ENCODE measurements around the gene WDFY4.

The WDFY4 gene

DNA sequence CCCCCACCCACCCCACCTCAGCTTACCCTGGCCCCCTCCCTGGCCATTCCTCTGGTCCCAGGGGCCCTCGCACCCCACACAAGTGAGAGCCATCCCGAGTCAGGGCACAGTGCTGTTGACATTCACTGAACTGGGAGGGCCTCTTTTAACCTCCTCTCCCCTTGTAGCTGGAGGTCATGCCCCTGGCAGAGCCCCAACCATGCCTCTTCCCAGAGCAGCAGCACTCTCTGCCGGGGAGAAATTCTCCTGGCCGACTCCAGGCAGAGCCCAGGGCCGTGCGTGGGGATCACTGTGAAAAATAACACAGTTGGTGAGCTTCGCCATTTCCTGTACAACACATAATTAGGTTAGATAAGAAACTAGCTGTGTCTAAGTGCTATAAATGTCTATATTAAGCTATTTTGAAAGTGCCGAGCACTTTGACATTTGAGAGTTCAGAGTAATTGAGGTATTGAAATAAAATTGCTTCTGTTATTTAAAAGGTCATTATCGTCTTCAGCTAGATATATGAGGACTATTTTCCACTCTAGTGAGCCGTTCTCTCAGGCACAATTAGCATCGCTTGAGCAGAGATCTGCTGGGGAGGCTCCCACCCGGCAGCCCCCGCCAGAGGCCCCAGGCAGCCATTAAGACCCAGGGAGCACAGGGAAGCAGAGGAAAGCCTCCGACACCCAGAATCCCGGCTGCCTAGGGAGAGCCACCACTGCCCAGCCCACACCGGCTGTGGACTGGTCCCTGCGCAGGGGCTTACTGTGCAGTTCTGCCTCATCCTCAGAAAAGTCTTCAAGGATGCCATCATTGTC lies 317.4 kb downstream of the WDFY4 start:
- no peak for DNase-seq

DNA sequence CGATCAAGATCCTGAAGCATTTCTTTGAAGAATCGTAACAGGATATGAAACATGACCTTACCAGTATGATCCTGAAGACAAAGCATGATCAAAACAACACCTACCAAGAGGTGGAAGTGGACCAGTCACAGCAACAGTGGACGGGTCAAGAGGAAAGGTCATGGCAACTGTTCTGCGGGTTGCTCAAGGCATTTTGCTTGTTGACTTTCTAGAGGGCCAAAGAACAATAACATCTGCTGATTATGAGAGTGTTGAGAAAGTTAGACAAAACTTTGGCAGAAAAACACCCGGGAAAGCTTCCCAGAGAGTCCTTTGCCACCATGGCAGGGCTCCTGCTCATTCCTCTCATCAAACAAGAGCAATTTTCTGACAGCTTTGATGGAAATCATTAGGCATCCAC lies 320.6 kb downstream of the WDFY4 start:
- no peak for DNase-seq

DNA sequence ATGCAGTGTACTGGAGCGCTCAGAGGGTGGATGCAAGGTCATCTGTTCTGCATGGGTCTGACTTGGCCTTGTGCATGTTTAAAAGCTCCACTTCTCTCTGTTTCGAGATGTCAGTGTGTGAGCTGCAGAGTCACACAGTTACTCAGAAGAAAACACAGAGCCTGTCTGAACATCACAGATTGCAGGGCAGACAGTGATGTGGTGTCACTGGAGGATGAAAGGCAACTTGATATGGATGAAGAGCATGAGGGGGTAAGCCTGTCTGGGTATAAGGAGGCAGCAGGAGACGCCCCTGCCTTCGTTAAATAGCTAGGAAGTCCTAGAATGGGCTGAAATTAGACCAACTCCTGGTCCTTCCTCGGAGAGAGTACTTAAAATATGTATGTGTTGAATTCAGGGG lies 322.5 kb downstream of the WDFY4 start:
- no peak for DNase-seq

DNA sequence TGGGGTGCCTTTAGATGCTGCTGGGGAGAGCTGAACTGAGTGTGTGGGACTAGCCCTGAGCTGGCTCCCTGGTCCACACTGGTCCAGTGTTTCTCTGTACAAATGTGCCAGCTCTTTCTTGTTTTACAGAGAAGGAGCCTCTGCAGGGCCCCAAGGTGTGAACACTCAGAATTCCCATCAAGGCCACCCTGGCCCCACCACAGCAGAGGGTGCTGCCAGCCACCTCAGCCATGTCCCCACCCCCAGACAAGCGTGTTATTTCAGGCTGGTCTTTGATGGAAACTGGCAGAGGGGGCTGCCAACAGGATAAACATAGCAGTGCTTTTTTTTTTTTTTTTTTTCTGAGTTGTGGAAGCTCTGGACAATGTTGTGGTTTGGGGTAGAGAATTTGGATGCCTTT lies 323.4 kb downstream of the WDFY4 start:
- DNase-seq: no peak

DNA sequence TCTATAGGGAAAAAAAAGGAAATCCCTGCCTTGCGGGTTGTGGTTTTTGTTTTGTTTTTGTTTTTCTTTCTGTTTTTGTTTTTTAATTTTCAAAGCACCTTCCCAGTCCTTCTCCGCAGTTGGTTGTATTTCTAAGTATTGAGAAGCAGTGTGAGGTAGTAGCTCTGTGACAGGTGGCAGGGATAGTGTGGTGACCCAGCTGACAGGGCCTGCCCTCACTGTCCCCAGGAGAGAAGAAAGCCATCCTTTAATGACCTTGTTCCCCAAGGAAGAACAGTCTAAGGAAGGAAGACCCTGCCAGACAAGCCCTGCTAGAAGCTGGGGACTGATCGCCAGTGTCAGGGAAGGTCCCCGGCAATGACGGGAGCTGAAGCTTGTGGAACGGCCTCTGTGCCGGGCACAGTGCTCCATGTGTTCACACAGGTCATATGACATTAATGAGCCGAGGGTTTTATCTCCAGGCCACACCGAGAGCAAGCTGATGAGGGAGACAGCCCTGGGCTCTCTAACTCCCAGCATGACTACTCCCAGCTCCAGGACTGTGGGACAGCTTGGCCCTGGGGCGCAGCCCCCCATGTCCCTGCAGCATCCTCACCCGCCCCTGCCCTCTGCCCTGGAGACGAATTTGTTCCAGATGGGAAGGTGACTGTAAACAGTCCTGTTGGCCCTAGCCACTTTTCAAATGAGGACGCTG lies 324.0 kb downstream of the WDFY4 start:
- no peak for DNase-seq

DNA sequence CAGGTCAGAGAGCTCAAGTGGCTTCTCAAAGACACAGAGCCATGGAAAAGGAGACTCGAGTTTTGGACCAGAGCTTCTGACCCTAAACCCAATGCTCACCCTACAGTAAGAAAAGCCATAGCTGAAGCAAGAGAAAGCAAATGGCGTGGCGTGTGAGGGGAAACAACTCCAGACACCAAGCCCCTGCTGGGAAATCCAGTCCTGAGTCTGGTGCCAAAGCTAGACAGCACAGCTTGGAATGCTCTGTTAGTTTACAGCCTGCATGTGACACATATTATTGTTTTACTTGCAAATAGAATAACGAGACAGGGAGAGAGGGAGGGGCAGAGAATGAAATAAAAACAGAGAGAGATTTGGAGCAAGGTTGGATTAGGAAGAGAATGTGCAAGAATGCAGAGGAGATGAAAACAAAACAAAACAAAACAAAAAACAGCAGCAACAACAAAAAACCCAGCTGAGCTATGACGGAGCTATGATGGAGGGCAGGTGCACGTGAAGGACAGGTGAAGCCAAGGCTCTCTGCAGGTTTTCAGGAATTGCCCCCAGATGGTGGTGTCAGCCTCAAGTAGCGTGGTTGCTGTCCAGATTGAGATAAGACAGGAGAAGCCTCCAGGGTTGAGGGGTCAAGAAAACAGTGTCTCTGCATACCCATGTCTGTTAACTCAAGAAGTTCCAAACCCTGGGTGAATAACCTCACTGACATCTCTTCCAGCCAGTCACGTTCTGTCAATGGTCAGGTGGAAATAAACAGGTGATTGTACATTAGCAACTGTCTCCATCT lies 324.7 kb downstream of the WDFY4 start:
- no peak for DNase-seq

DNA sequence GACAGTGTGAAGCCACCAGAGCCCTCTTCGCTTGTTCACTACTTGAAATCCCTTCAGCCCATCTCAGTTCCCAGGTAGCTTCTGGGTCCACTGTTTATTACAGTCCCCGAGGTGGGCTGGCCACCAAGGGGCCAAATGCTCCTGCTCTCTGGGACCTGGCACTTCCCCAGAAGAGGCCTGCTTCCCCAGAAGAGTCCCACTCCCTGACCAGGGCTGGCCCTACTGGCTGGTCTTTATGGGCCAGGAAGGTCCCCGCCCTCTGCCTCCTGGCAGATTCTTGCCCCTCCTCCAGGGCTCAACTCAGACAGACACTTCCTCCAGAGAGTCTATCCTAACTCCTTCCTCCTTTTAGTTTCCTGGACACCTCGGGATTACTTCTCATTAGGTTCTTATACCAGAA lies 325.6 kb downstream of the WDFY4 start:
- no peak for DNase-seq

DNA sequence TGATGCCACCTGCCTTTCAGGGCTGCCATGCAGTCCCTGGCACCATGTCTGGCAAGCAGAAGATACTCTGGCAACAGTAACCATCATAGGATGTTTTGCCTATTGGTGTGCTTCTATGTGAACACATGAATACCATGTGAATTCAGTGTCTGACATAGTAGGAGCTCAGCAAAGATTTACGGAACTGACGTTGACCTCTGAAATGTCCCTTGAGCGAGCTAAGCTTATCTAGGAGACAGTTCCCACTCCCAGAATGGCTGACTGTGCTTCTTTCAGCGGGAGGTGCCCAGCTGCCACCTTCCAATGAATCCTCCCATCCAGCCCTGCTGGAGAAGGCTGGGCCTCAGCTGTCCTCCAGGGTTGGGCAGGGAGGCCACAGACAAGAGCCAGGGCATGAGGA lies 326.2 kb downstream of the WDFY4 start:
- DNase-seq: no peak

DNA sequence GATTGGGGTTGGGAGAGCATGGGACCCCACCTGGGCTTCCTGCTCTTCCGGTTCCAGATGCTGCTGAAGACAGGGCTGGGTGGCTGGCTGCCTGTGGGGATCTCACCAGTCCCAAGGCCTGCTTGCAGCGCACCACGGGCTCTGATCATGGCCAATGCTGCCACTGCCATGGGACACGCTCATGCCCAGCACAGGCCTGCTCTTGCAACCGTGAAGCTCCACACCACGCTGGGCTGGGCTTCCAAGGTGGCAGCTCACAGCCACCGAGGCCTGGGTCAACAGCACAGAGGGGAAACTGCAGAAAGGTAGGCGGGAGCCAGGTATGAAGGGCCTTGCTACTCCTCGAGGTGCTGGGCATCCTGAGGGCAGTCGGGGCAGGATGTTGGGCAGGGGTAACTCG lies 327.1 kb downstream of the WDFY4 start:
- no peak for DNase-seq

DNA sequence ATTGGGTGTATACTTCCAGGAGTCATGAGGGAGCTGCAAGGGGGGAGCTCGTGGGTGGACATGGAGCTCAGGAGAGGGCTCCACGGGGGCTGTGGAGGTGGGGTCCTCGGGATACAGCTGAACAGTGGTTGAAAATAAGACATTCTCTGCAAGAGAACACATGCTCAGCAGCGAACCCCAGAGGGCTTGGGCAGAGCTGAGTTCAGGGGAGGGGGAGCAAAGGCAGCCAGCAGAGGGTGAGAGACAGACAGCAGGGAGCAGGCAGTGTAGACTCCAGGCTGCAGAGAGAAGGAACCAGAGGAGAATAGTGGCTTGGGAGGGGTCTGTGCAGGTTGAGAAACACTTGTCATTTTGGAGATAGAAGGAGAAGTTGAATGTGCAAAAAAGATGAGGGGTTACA lies 327.9 kb downstream of the WDFY4 start:
- DNase-seq: no peak

DNA sequence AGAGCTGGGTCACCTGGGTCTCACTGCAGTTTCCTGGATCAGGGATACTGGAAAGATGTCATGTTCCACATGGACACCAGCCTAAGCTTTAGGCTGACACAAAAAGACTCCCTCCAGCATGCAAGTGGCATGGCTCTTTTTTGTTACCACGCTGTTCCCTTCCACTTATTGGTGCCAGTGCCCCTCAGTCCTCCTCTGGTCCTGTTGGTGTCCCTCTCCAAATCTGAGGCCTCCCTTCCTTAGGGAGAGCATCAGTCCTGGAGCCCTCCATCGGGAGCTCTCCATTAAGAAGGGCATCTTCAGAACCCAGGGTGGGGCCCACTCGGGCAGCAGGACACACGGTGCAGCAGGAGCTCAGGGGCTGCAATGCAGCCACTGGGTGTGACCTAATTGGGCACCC lies 331.0 kb downstream of the WDFY4 start:
- DNase-seq: no peak

DNA sequence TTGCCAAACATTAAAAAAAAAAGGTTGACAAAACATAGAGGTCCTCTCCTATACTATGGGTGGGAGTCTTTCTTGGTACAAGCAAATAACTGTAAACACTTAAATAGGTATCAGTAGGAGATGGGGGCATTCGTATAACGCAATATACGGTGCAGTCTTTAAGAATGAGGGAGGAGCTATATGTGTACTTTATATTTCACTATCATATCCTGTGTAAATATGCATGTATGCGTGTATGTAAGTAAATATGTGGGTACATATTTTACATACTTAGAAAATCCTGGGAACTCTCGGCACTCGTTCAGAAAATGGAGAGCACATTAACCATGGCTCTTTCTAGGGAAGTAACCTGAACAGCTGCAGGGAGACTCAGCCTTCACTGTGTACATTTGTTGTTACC lies 337.0 kb downstream of the WDFY4 start:
- no peak for DNase-seq

DNA sequence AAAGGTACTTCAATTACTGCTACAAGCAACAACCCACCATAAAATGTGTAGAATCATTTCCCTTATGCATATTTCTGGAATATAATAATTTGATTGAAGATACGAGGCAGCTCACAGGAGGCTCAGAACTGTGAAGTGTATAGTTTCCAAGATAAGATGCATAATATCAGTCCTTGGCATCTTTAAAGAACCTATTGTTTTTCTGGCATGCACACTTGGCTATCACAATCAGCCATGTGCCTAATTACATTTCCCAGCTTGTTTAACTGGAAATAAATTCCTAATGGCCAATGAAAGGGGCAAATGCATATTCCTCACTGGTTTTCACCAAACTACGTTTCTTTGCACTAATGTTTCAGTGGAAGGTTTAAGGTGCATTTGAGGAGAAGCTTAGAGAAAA lies 338.4 kb downstream of the WDFY4 start:
- no peak for DNase-seq

DNA sequence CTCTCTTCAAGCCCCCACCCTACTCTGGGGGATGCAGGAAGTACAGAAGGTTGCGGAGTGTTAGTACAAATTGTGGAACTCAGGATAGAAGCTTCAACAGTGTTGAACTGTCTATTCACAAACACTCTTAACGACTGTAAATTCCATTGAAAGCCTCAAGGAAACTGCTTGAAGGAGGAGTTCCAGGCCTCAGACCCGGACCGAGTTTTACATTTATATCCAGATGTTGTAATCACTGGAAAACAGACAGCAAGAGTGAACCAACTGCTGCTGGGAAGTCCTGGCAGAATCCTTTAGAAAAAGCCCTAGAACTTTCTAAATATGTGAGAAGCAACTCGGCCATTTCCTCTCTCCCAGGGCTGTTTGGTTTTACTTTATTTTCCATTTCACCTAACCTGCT lies 339.1 kb downstream of the WDFY4 start:
- DNase-seq: no peak

DNA sequence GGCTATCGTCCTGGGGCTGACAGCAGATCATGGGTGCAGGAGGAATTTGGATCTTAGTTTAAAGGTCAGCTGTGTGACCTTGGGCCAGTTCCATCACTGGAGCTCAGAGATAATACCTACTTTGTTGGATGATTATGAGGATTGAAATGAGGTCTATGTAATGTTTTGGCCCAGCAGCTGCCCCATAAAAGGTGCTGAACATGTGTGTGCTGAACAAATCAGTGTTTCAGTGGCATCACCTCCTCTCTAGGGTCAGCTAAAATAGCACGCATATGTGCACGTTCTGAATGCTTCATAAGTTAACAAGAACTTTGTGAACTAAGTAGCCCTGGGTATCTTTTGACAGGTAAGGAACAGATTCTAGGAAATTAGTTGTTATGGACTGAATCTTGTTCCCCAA lies 339.8 kb downstream of the WDFY4 start:
- DNase-seq: no peak

DNA sequence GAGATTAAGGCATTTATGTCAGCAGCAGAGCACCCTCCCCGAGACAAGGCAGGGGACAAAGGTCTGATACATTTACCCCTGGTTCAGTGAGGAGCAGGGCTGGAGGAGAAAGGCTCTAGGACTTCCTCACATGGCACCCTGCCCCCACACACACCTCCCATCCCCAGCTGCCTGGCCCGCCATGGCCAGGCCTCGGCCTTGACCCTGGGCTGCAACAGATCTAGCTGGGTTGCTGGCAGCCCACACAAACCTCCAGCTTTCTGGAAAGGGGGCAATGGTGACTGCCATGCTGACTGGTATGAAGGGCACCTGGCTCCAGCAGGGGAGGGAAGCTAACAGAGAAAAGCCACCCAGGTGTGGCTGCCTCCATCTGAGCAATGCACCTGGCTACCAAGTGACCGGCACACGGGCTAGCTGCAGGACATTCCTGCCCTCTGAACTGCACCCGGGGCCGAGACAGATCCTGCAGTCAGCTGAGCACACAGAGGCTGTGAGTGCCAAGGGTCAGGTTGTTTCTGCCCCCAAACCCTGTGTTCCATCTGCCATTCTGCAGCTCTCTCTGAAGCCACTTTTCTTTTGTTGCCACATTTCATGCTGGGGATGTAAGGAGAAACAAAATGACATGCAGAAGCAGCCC lies 340.8 kb downstream of the WDFY4 start:
- DNase-seq: no peak

DNA sequence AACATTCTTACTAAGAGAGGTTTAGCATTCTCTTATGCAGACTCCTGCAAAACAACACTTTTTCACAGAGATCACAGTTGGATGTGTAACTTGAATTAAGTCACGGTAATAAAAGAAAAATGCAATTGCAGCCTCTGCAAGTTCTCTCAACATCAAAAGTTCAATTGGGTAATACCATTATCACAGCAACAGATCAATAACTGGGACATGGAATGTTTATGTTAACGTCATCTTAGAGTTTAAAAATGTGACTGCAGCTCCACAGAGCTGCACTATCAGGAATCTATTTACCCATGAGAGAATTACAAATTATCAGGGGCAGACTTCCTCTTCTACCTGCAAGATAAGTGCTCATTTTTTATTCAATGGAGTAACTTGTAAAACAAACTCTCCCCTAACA lies 344.0 kb downstream of the WDFY4 start:
- DNase-seq: no peak

DNA sequence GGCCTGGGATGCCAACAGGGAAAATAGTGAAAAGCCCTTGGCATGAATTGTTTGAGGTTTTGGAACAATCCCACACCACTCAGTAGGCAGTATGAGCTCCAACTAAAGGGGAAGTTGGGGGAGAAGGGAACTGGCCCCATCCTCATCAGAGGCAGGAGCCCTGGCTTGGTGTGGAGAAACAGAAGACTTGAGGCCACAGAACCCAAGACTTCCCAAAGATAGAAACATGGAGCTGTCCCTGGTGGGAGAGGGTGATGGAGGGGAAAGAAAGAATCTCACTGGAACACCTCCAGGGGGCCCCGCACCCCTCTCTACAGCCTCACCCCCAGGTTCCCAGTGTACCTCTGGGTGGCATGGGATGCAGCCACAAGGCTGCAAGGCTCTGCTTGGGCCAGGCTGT lies 345.0 kb downstream of the WDFY4 start:
- DNase-seq: no peak
